ENCODE data around the gene TJAP1.

Gene TJAP1

GRCh38 chr6:43436577-43437282 lies 40.6 kb upstream of the TJAP1 start:
- 79 to 84% methylated on average over 5 of the region's 5 CpGs for WGBS, 2 experiments
- Histone ChIP-seq H3K4me1 (ENCODE audit: control insufficient read depth, insufficient read depth, low read length) (no peaks in the 10 kb centered on the region), H3K27me3 (ENCODE audit: control insufficient read depth, insufficient read depth, low read length, poor library complexity, severe bottlenecking) (no peaks in the 10 kb centered on the region), H3K4me3 (ENCODE audit: insufficient read depth, low read depth, low read length) (no peak overlapping the region), H3K27ac (ENCODE audit: insufficient read depth, low read depth, low read length, poor library complexity, severe bottlenecking) (no peak overlapping the region), H3K36me3 (ENCODE audit: control insufficient read depth, insufficient read depth, low read length) (no peaks in the 10 kb centered on the region), H3K9me3 (ENCODE audit: control insufficient read depth, low read length) (no peaks in the 10 kb centered on the region)

GRCh38 chr6:43437700-43438099 lies 39.7 kb upstream of the TJAP1 start:
- WGBS, 2 experiments, result 68 to 69% methylated on average over 4 of the region's 4 CpGs
- no peaks in the 10 kb centered on the region for H3K4me1 ChIP-seq (ENCODE audit: control insufficient read depth, insufficient read depth, low read length)

DNA sequence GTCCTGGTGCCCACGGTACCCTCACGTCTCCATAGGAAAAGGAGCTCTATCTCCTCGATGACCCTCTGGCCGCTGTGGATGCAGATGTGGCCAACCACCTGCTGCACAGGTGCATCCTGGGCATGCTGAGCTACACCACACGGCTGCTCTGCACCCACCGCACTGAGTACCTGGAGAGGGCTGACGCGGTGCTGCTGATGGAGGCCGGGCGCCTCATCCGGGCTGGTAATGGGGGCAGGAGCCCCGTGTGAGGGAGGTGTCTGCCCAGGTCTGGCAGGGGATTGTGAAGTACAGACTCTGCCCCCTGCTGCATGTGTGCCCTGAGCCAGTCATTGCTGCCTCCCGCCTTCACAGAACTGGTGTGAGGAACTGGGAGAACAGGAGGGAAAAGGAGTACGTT lies 34.4 kb upstream of the TJAP1 start:
- Histone ChIP-seq H3K27ac (ENCODE audit: insufficient read depth, low read depth, low read length, poor library complexity, severe bottlenecking) (no peak overlapping the region), H3K9me3 (ENCODE audit: control insufficient read depth, low read length) (no peaks in the 10 kb centered on the region), H3K27me3 (ENCODE audit: control insufficient read depth, insufficient read depth, low read length, poor library complexity, severe bottlenecking) (no peaks in the 10 kb centered on the region), H3K4me1 (ENCODE audit: control insufficient read depth, insufficient read depth, low read length) (no peaks in the 10 kb centered on the region), H3K4me3 (ENCODE audit: insufficient read depth, low read depth, low read length) (no peak overlapping the region), H3K36me3 (ENCODE audit: control insufficient read depth, insufficient read depth, low read length) (peaks cover 10% of the 10 kb centered on the region)
- WGBS, 2 experiments, result 93 to 95% methylated on average over 14 of the region's 14 CpGs

More at GRCh38 chr6:43437700-43438099, 39.7 kb upstream of the TJAP1 start:
- no peaks in the 10 kb centered on the region for H3K9me3 ChIP-seq (ENCODE audit: control insufficient read depth, low read length)
- no peaks in the 10 kb centered on the region for H3K27me3 ChIP-seq (ENCODE audit: control insufficient read depth, insufficient read depth, low read length, poor library complexity, severe bottlenecking)
- H3K27ac ChIP-seq (ENCODE audit: insufficient read depth, low read depth, low read length, poor library complexity, severe bottlenecking), result no peak overlapping the region
- no peaks in the 10 kb centered on the region for H3K36me3 ChIP-seq (ENCODE audit: control insufficient read depth, insufficient read depth, low read length)
- H3K4me3 ChIP-seq (ENCODE audit: insufficient read depth, low read depth, low read length), result no peak overlapping the region

DNA sequence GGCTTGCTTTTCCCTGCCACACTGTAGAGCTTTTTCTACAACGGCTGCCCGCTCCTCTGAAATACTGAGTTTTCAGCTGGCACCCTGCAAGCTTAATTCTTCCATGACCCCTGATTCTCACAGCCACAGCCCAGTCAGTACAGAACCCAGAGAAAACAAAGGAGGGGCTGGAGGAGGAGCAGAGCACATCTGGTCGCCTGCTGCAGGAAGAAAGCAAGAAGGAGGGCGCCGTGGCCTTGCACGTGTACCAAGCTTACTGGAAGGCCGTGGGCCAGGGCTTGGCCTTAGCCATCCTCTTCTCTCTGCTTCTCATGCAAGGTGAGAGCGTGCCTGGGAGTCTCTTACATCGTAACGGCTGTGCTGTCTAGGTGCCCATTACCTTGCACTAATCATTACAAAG lies 33.3 kb upstream of the TJAP1 start:
- WGBS, 2 experiments, result 85 to 93% methylated on average over 10 of the region's 10 CpGs
- peaks cover 13% of the 10 kb centered on the region for H3K36me3 ChIP-seq (ENCODE audit: control insufficient read depth, insufficient read depth, low read length)

DNA sequence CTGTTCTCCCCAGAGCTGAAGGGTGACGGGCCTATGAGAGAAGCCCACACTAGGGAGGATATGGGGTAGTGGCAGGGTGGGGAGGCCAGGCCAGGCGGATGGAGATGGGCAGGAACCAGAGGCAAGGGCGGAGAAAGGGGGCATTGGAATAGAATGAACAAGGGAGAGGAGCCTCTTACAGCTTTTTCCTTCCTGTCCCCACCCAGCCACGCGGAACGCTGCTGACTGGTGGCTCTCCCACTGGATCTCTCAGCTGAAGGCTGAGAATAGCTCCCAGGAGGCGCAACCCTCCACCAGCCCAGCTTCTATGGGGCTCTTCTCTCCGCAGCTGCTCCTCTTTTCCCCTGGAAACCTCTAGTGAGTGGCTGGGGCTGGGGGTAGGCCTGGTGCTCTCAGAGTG lies 32.8 kb upstream of the TJAP1 start:
- no peaks in the 10 kb centered on the region for H3K9me3 ChIP-seq (ENCODE audit: control insufficient read depth, low read length)
- no peak overlapping the region for H3K4me3 ChIP-seq (ENCODE audit: insufficient read depth, low read depth, low read length)
- H3K36me3 ChIP-seq (ENCODE audit: control insufficient read depth, insufficient read depth, low read length), result peaks cover 13% of the 10 kb centered on the region
- no peaks in the 10 kb centered on the region for H3K27me3 ChIP-seq (ENCODE audit: control insufficient read depth, insufficient read depth, low read length, poor library complexity, severe bottlenecking)
- H3K4me1 ChIP-seq (ENCODE audit: control insufficient read depth, insufficient read depth, low read length), result no peaks in the 10 kb centered on the region
- 93 to 99% methylated on average over 8 of the region's 8 CpGs for WGBS, 2 experiments
- no peak overlapping the region for H3K27ac ChIP-seq (ENCODE audit: insufficient read depth, low read depth, low read length, poor library complexity, severe bottlenecking)

More for the DNA sequence above, 33.3 kb upstream of the TJAP1 start:
- Histone ChIP-seq H3K27me3 (ENCODE audit: control insufficient read depth, insufficient read depth, low read length, poor library complexity, severe bottlenecking) (no peaks in the 10 kb centered on the region), H3K4me1 (ENCODE audit: control insufficient read depth, insufficient read depth, low read length) (no peaks in the 10 kb centered on the region), H3K4me3 (ENCODE audit: insufficient read depth, low read depth, low read length) (no peak overlapping the region), H3K9me3 (ENCODE audit: control insufficient read depth, low read length) (no peaks in the 10 kb centered on the region), H3K27ac (ENCODE audit: insufficient read depth, low read depth, low read length, poor library complexity, severe bottlenecking) (no peak overlapping the region)

- Histone ChIP-seq H3K36me3 (ENCODE audit: control insufficient read depth, insufficient read depth, low read length) (peaks cover 13% of the 10 kb centered on the region), H3K27me3 (ENCODE audit: control insufficient read depth, insufficient read depth, low read length, poor library complexity, severe bottlenecking) (no peaks in the 10 kb centered on the region), H3K27ac (ENCODE audit: insufficient read depth, low read depth, low read length, poor library complexity, severe bottlenecking) (no peak overlapping the region), H3K9me3 (ENCODE audit: control insufficient read depth, low read length) (no peaks in the 10 kb centered on the region), H3K4me1 (ENCODE audit: control insufficient read depth, insufficient read depth, low read length) (no peaks in the 10 kb centered on the region), H3K4me3 (ENCODE audit: insufficient read depth, low read depth, low read length) (no peak overlapping the region)
- 95% methylated on average over 16 of the region's 16 CpGs for WGBS, 2 experiments
Observed at GRCh38 chr6:43445576-43445975, 31.8 kb upstream of the TJAP1 start.

GRCh38 chr6:43447604-43448003 lies 29.8 kb upstream of the TJAP1 start:
- WGBS, 2 experiments, result 95 to 97% methylated on average over 16 of the region's 16 CpGs
- Histone ChIP-seq H3K36me3 (ENCODE audit: control insufficient read depth, insufficient read depth, low read length) (peaks cover 13% of the 10 kb centered on the region), H3K27ac (ENCODE audit: insufficient read depth, low read depth, low read length, poor library complexity, severe bottlenecking) (no peak overlapping the region), H3K27me3 (ENCODE audit: control insufficient read depth, insufficient read depth, low read length, poor library complexity, severe bottlenecking) (no peaks in the 10 kb centered on the region), H3K9me3 (ENCODE audit: control insufficient read depth, low read length) (no peaks in the 10 kb centered on the region), H3K4me1 (ENCODE audit: control insufficient read depth, insufficient read depth, low read length) (no peaks in the 10 kb centered on the region), H3K4me3 (ENCODE audit: insufficient read depth, low read depth, low read length) (no peak overlapping the region)

- Histone ChIP-seq H3K4me3 (ENCODE audit: insufficient read depth, low read depth, low read length) (no peak overlapping the region), H3K27me3 (ENCODE audit: control insufficient read depth, insufficient read depth, low read length, poor library complexity, severe bottlenecking) (peaks cover 2% of the 10 kb centered on the region), H3K27ac (ENCODE audit: insufficient read depth, low read depth, low read length, poor library complexity, severe bottlenecking) (no peak overlapping the region), H3K9me3 (ENCODE audit: control insufficient read depth, low read length) (no peaks in the 10 kb centered on the region), H3K4me1 (ENCODE audit: control insufficient read depth, insufficient read depth, low read length) (no peaks in the 10 kb centered on the region), H3K36me3 (ENCODE audit: control insufficient read depth, insufficient read depth, low read length) (peaks cover 13% of the 10 kb centered on the region)
- 92 to 93% methylated on average over 4 of the region's 4 CpGs for WGBS, 2 experiments
Observed at GRCh38 chr6:43448916-43449315, 28.5 kb upstream of the TJAP1 start.

DNA sequence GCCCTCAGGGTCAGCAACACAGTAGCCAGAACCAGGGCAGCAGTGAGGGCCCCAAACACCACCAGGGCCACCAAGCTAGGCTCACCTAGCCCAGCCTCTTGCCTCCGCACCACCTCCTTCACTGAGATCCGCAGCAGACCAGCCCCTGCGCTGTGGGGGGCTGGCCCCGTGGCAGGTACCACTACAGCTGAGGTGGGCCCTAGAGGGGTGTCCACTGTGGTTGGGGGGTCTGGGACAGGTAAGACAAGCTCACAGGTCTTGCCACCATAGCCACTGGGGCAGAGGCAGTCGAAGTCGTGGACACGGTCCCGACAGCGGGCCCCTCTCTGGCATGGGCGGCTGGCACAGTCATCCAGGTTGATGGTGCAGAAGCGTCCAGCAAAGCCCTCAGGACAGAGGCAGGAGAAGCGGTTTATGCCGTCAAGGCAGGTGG lies 26.7 kb upstream of the TJAP1 start:
- H3K4me3 ChIP-seq (ENCODE audit: insufficient read depth, low read depth, low read length), result no peak overlapping the region
- peaks cover 10% of the 10 kb centered on the region for H3K36me3 ChIP-seq (ENCODE audit: control insufficient read depth, insufficient read depth, low read length)
- H3K27ac ChIP-seq (ENCODE audit: insufficient read depth, low read depth, low read length, poor library complexity, severe bottlenecking), result no peak overlapping the region
- WGBS, 2 experiments, result 91 to 93% methylated on average over 13 of the region's 13 CpGs
- H3K4me1 ChIP-seq (ENCODE audit: control insufficient read depth, insufficient read depth, low read length), result no peaks in the 10 kb centered on the region
- H3K9me3 ChIP-seq (ENCODE audit: control insufficient read depth, low read length), result no peaks in the 10 kb centered on the region
- peaks cover 19% of the 10 kb centered on the region for H3K27me3 ChIP-seq (ENCODE audit: control insufficient read depth, insufficient read depth, low read length, poor library complexity, severe bottlenecking)

GRCh38 chr6:43451348-43451747 lies 26.0 kb upstream of the TJAP1 start:
- Histone ChIP-seq H3K4me3 (ENCODE audit: insufficient read depth, low read depth, low read length) (no peak overlapping the region), H3K36me3 (ENCODE audit: control insufficient read depth, insufficient read depth, low read length) (peaks cover 10% of the 10 kb centered on the region), H3K27me3 (ENCODE audit: control insufficient read depth, insufficient read depth, low read length, poor library complexity, severe bottlenecking) (peaks cover 25% of the 10 kb centered on the region), H3K4me1 (ENCODE audit: control insufficient read depth, insufficient read depth, low read length) (no peaks in the 10 kb centered on the region), H3K27ac (ENCODE audit: insufficient read depth, low read depth, low read length, poor library complexity, severe bottlenecking) (no peak overlapping the region), H3K9me3 (ENCODE audit: control insufficient read depth, low read length) (no peaks in the 10 kb centered on the region)
- 85 to 91% methylated on average over 2 to 4 of the region's 4 CpGs for WGBS, 2 experiments
